ENCODE measurements around the gene RPS23.
A peak's percentile ranks its signal among the peaks of the same experiment; 100 is the strongest.

The RPS23 gene

DNA sequence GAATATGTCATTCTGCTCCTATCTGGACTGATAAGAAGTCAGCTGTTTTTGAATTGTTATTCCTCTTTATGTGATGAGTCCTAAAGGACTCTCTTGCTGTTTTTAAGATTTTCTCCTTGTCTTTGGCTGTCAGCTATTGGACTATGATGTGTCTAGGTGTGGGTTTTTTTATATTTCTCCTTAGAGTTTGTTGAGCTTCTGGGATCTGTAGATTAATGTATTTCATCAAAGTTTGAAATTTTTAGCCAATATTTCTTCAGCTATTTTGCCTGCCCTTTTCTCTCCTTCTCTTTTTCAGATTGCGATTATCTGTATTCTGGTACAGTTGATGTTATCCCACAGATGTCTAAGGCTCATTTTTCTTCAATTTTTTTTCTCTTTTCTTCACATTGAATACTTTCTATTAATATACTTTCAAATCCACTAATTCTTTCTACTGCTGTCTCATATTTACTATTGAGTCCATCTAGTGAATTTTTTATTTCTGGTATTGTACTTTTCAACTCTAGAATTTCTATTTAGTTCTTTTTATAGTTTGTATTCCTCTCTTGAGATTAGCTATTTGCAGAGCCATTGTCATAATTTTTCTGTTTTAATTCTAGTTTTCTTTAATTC is 31.1 kb downstream of the RPS23 start:
- in situ Hi-C loops (cut with MboI; ENCODE audit: low sequenced_read_pairs, unreplicated experiment): no loop called here
- TF ChIP-seq CTCF (IDR thresholded peaks at IDR 0.05; ENCODE audit: borderline replicate concordance, control extremely low read depth, extremely low read depth, insufficient read depth, missing control alignments): no peak
- no peak for DNase-seq (ENCODE audit: low spot score)

GRCh38 chr5:82244854-82245635 is 33.1 kb downstream of the RPS23 start:
- DNase-seq (ENCODE audit: low spot score): no peak
- in situ Hi-C loops (cut with MboI; ENCODE audit: low sequenced_read_pairs, unreplicated experiment): no loop called here
- TF ChIP-seq CTCF (IDR thresholded peaks at IDR 0.05; ENCODE audit: borderline replicate concordance, control extremely low read depth, extremely low read depth, insufficient read depth, missing control alignments): no peak

DNA sequence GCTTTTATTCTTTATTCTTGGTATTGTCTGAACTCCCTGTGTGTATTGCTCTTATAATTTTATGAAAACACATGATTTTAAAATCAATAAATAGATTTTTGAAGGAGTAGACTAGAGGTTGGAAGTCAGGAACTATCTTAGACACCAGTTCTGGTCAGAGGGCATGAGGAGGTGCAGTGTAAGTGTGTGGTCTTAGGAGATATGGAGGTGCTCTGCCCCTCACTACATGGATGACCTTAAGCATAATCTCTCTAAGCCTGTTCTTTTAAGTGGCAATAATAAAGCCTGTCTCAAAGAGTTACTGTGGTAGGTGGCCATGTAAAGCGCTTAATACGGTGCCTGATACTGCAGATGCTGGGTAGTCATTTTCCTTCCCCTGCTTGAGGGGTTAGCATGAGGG is 34.0 kb downstream of the RPS23 start:
- in situ Hi-C loops (cut with MboI; ENCODE audit: low sequenced_read_pairs, unreplicated experiment): no loop called here
- no peak for DNase-seq (ENCODE audit: low spot score)
- no peak for TF ChIP-seq CTCF (IDR thresholded peaks at IDR 0.05; ENCODE audit: borderline replicate concordance, control extremely low read depth, extremely low read depth, insufficient read depth, missing control alignments)

GRCh38 chr5:82234885-82235284 is 43.3 kb downstream of the RPS23 start:
- in situ Hi-C loops (cut with MboI; ENCODE audit: low sequenced_read_pairs, unreplicated experiment): no loop called here
- no peak for TF ChIP-seq CTCF (IDR thresholded peaks at IDR 0.05; ENCODE audit: borderline replicate concordance, control extremely low read depth, extremely low read depth, insufficient read depth, missing control alignments)
- no peak for DNase-seq (ENCODE audit: low spot score)

DNA sequence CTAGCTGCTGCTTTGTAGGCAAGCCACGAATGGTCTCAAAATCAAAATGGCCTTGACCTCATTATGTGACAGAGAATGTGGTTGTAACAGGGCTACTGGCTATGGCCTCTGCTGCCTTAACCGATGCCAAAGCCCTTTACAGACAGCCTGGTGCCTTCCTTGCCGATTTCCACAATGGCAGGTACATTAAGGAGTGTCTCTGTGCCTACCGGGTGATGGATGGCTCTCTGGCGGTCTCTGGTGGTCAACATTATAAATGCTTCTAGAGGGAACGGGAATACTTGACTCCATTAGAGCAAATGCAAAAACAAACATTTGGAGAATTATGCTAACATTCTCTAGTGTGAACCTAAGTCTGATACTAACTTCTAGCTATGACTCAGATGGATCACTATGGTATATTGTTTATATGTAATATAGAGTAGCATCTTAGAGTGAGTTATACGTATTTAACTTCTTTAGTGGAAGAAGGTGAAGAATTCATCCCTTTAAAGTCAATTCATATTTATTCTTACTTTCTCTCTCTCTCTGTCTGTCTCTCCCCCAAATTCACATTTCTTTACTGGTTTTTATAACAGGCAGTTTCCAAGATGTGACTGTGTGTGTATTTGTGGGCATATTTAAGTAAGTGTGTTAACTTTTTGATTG is 52.5 kb downstream of the RPS23 start:
- peak; percentile 58 for TF ChIP-seq CTCF (IDR thresholded peaks at IDR 0.05; ENCODE audit: borderline replicate concordance, control extremely low read depth, extremely low read depth, insufficient read depth, missing control alignments)
- in situ Hi-C loops (cut with MboI; ENCODE audit: low sequenced_read_pairs, unreplicated experiment): loop anchor here (10.0 kb wide), 1 partner anchor 801 kb away; no protein-coding TSS in a partner anchor
- peak; percentile 58 for DNase-seq (ENCODE audit: low spot score)
